ENCODE results near the gene UHRF1. TPM values are rescaled to one million over a fixed set of nuclear protein-coding genes. Genes with fewer than 3 reads are reported as not detected.
A peak's percentile ranks its signal among the peaks of the same experiment; 100 is the strongest.
"Not testable (repeated sequence)": the region's sequence is repeated elsewhere in the genome, so short reads cannot be mapped to it uniquely, and the experiment has no call there.

Gene UHRF1
- 228 and 230 TPM in 2 replicates for total RNA-seq (2014; rRNA removed; shearing (Covaris generic))

- peak; percentile 90 for DNase-seq
Measured at GRCh38 chr19:4909156-4909896, at the start of gene UHRF1. Gene UHRF1 (plus strand): TSS chr19:4909501. CDS start chr19:4910886, 1,385 bp downstream.

GRCh38 chr19:4859697-4860096 lies 49.6 kb upstream of the UHRF1 start:
- H3K4me3 ChIP-seq, result no peak overlapping the region
- H3K9me3 ChIP-seq (replicated peaks), result no peaks in the 10 kb centered on the region
- no peaks in the 10 kb centered on the region for H3K27me3 ChIP-seq
- no peak for DNase-seq
- H3K4me1 ChIP-seq, result no peaks in the 10 kb centered on the region
- peaks cover 12% of the 10 kb centered on the region for H3K36me3 ChIP-seq
- H3K27ac ChIP-seq, result no peak overlapping the region

More at GRCh38 chr19:4909156-4909896, at the start of gene UHRF1:
- Histone ChIP-seq H3K27me3 (no peaks in the 10 kb centered on the region), H3K36me3 (peaks cover 38% of the 10 kb centered on the region), H3K27ac (peak within 1 kb of the TSS; percentile 94), H3K9me3 (replicated peaks) (no peaks in the 10 kb centered on the region), H3K4me3 (peak within 1 kb of the TSS; percentile 97), H3K4me1 (peaks cover 30% of the 10 kb centered on the region)

- Histone ChIP-seq H3K27ac (no peak overlapping the region), H3K36me3 (peaks cover 9% of the 10 kb centered on the region; the same call in 1 of the 2 replicates), H3K9me3 (replicated peaks) (no peaks in the 10 kb centered on the region), H3K27me3 (no peaks in the 10 kb centered on the region), H3K4me1 (no peaks in the 10 kb centered on the region), H3K4me3 (no peak overlapping the region)
- DNase-seq, result no peak
Measured at GRCh38 chr19:4861147-4861546, 48.2 kb upstream of the UHRF1 start.

DNA sequence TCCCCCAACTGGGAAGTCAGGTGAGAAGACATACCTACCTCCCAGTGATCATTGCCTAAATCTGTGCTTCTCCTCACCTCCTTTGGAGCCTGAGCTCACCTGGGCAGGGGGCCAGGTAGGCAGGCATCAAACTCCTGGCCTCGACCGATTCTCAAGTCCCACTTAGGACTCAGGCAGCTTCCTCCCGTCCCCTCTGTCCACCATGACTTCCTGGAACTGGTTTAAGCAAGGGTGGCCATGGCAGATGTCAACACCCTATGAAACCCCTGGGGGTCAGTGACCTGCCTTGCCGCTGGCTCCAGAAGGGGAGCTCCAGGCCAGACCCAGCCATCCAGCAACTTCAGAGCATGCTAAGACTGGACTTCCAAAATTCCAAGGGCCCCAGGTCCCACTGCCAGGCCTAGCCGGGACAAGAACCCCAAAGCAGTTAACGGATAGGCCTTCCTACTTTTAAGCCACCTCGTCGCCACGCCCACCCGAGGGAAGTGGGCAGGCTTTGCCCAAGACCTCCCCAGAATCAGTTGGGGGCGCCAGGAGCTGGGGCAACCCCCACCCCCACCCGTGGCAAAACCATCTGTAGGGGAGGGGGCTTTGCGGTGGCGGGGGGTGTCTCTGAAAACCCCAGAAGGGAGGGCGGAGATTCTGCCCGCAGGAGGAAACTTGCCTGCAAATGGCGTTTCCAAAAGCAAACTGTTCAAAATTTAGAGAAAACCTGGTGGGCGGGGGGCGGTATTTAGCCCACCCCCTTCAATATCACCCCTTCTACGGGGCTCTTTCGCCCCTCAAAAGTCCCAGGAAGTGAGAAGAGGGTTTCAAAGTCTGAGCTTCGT lies 42.5 kb upstream of the UHRF1 start:
- peaks cover 13% of the 10 kb centered on the region for H3K4me1 ChIP-seq
- no peaks in the 10 kb centered on the region for H3K36me3 ChIP-seq
- no peaks in the 10 kb centered on the region for H3K9me3 ChIP-seq (replicated peaks)
- peak overlapping the region; percentile 6; the same call in 1 of the 2 replicates for H3K27ac ChIP-seq
- peak; percentile 54 to 60 for DNase-seq
- peak overlapping the region; percentile 67 for H3K4me3 ChIP-seq
- H3K27me3 ChIP-seq, result no peaks in the 10 kb centered on the region

DNA sequence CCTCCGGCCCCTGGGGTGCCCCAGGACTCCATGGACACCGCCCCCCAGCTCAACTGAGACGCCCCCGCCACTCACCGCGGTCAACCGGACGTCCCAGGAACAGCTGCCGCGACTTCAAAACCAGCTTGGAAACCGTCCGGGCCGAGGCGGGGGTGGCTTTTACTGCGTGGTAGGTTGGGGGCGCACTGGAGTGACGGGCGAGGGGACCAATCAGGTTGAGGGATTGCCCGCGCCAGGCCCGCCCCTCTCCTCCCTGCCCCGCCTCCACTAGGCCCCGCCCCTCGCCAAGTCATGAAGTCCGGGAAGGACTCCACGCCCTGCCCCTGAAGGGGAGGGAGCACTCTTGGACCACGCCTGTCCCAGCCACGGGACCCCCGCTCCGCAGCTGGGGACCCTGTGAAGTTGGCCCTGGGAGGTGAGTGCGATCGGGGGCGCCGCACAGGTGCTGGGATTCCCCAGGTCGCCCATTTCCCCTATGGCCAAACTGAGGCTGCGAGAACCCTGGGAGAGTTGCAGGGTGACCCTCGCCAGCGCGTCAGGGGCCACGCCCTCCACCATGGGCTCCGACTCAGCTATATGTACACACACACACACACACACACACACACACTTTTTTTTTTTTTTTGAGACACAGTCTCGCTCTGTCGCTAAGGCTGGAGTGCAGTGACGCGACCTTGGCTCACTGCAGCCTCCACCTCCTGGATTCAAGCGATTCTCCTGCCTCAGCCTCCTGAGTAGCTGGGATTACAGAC lies 41.6 kb upstream of the UHRF1 start, which contains the start of gene PLIN3:
PLIN3 (minus strand) TSS at position 134 of the 752 bp plus-strand sequence. CDS start 6,273 bp downstream, outside the sequence.
- Histone ChIP-seq H3K27ac (peak within 1 kb of the TSS; percentile 6; the same call in 1 of the 2 replicates), H3K27me3 (no peaks in the 10 kb centered on the region), H3K9me3 (replicated peaks) (no peaks in the 10 kb centered on the region), H3K36me3 (no peaks in the 10 kb centered on the region), H3K4me3 (peak within 1 kb of the TSS; percentile 67), H3K4me1 (peaks cover 13% of the 10 kb centered on the region)
- DNase-seq, result peak; percentile 95 to 98

- DNase-seq, result no peak
- H3K9me3 ChIP-seq (replicated peaks), result no peaks in the 10 kb centered on the region
- peaks cover 16% of the 10 kb centered on the region for H3K4me1 ChIP-seq
- H3K4me3 ChIP-seq, result no peak overlapping the region
- H3K27me3 ChIP-seq, result no peaks in the 10 kb centered on the region
- no peak overlapping the region for H3K27ac ChIP-seq
- no peaks in the 10 kb centered on the region for H3K36me3 ChIP-seq
Measured at GRCh38 chr19:4868286-4868834, 40.9 kb upstream of the UHRF1 start.

DNA sequence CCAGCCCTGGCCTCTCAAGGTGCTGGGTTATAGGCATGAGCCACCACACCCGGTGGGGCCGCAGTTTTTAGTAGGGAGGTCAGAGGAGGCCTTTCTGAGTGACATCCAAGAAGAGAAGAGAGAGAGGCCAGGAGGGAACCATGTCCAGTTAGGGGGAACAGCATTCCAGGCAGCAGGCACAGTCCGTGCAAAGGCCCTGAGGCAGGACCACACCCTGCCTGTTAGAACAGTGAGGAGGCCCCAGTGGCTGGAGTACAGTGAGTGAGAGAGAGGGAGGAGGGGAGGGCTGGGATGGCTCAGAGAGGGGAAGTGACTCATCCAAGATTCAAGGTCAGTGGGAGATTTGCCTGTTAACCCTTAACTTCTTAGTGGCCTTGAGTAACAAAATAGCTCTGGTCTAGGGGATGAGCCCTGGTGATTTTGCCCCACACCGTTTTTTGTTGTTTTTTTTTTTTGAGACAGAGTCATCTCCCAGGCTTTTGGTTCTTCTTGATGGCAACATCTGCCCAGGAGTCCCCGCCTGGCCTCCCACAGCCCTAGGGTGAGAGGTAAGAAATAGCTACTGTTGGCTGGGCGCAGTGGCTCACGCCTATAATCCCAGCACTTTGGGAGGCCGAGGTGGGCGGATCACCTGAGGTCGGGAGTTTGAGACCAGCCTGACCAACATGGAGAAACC lies 39.1 kb upstream of the UHRF1 start:
- peak overlapping the region; percentile 23; the same call in 1 of the 2 replicates for H3K27ac ChIP-seq
- H3K4me1 ChIP-seq, result peaks cover 16% of the 10 kb centered on the region
- H3K27me3 ChIP-seq, result no peaks in the 10 kb centered on the region
- DNase-seq, result peak; percentile 89 to 91
- H3K9me3 ChIP-seq (replicated peaks), result no peaks in the 10 kb centered on the region
- no peaks in the 10 kb centered on the region for H3K36me3 ChIP-seq
- H3K4me3 ChIP-seq, result no peak overlapping the region

GRCh38 chr19:4871711-4872110 lies 37.6 kb upstream of the UHRF1 start:
- no peaks in the 10 kb centered on the region for H3K9me3 ChIP-seq (replicated peaks)
- H3K27me3 ChIP-seq, result no peaks in the 10 kb centered on the region
- no peaks in the 10 kb centered on the region for H3K36me3 ChIP-seq
- DNase-seq, result no peak
- H3K4me3 ChIP-seq, result no peak overlapping the region
- no peak overlapping the region for H3K27ac ChIP-seq
- peaks cover 13% of the 10 kb centered on the region for H3K4me1 ChIP-seq

DNA sequence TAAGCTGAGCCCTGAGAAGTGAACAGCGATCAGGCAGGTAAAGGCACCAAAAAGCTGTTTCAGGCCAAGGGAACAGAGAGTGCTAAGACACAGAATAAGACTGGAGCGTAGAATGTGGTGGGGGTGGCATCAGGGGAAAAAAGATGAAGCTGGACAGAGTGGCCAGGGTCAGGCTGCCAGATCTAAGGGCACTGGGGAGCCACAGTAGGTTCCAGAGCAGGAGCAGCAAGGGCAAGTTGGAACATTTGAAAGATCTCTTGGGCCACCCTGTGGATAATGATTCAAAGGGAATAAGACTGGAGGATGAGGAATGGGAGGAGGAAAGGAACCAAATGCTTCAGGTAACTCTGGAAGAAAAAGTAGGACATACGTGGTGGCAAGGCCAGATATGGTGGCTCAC lies 35.4 kb upstream of the UHRF1 start:
- peaks cover 25% of the 10 kb centered on the region for H3K4me1 ChIP-seq
- no peaks in the 10 kb centered on the region for H3K36me3 ChIP-seq
- no peaks in the 10 kb centered on the region for H3K9me3 ChIP-seq (replicated peaks)
- no peaks in the 10 kb centered on the region for H3K27me3 ChIP-seq
- DNase-seq, result no peak
- no peak overlapping the region for H3K27ac ChIP-seq
- H3K4me3 ChIP-seq, result no peak overlapping the region

- peak; percentile 91 to 92 for DNase-seq
- Histone ChIP-seq H3K4me3 (peak overlapping the region; percentile 41), H3K9me3 (replicated peaks) (no peaks in the 10 kb centered on the region), H3K4me1 (peaks cover 16% of the 10 kb centered on the region), H3K36me3 (no peaks in the 10 kb centered on the region), H3K27ac (peak overlapping the region; percentile 99), H3K27me3 (no peaks in the 10 kb centered on the region)
Measured at GRCh38 chr19:4877753-4878490, 31.4 kb upstream of the UHRF1 start.

- peak overlapping the region; percentile 99 for H3K27ac ChIP-seq
- no peaks in the 10 kb centered on the region for H3K27me3 ChIP-seq
- peak overlapping the region; percentile 41 for H3K4me3 ChIP-seq
- DNase-seq, result peak; percentile 97 to 98
- H3K36me3 ChIP-seq, result no peaks in the 10 kb centered on the region
- H3K4me1 ChIP-seq, result peaks cover 16% of the 10 kb centered on the region
- no peaks in the 10 kb centered on the region for H3K9me3 ChIP-seq (replicated peaks)
Measured at GRCh38 chr19:4878491-4878968, 30.8 kb upstream of the UHRF1 start.

DNA sequence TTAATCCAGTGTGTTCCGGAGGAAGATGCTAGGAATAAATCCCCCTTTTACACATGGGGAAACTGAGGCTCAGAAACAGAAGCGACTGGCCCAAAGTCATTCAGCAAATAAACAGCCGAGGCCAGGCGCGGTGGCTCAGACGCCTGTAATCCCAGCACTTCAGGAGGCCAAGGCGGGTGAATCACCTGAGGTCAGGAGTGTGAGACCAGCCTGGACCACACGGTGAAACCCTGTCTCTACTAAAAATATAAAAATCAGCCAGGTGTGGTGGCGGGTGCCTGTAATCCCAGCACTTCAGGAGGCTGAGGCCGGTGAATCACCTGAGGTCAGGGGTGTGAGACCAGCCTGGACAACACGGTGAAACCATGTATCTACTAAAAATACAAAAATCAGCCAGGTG lies 30.3 kb upstream of the UHRF1 start:
- H3K4me3 ChIP-seq, result no peak overlapping the region
- peak overlapping the region; percentile 99 for H3K27ac ChIP-seq

DNA sequence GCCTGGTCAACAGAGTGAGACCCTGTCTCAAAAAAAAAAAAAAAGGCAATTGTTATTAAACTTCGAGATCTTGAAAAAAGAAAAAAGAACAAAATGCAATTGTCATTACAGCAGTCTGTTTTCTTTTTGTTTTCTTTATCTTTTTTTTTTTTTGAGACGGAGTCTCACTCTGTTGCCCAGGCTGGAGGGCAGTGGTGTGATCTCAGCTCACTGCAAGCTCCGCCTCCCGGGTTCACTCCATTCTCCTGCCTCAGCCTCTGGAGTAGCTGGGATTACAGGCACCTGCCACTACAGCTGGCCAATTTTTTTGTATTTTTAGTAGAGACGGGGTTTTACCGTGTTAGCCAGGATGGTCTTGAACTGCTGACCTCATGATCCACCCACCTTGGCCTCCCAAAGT lies 26.4 kb upstream of the UHRF1 start:
- not testable (repeated sequence) for H3K4me1 ChIP-seq; H3K36me3 ChIP-seq; DNase-seq; H3K27me3 ChIP-seq; H3K4me3 ChIP-seq; H3K9me3 ChIP-seq (replicated peaks); H3K27ac ChIP-seq

More for the DNA sequence above, 30.3 kb upstream of the UHRF1 start:
- H3K4me1 ChIP-seq, result peaks cover 16% of the 10 kb centered on the region
- H3K27me3 ChIP-seq, result no peaks in the 10 kb centered on the region
- no peak for DNase-seq
- no peaks in the 10 kb centered on the region for H3K36me3 ChIP-seq
- no peaks in the 10 kb centered on the region for H3K9me3 ChIP-seq (replicated peaks)

Measured in SJCRH30 (cell line).